C4-2B (cell line): ENCODE results near the gene B4GALNT3.

Experiments used
- CTCF ChIP-seq: fragments of 450-650 bp; conservative IDR thresholded peaks from 2 replicates; pipeline ENCODE4 v1.5.1; 2017; ENCODE audit warnings: mild to moderate bottlenecking
- ZFX ChIP-seq: fragments of 450-650 bp; IDR thresholded peaks from 2 replicates; pipeline ENCODE4 v1.6.1; 2017

- TF ChIP-seq CTCF = no peak
- no peak for TF ChIP-seq ZFX
Observed at GRCh38 chr12:457676-458075, 2.1 kb upstream of the B4GALNT3 start.
